K562 (cell line): Measurements from ENCODE around the gene GFRA4. TPM values are rescaled to one million over a fixed set of nuclear protein-coding genes. Genes with fewer than 3 reads are reported as not detected.

ENCODE experiments used
- ATAC-seq: fragments of 200-7000 bp; cut with Tn5 transposase; 3 replicates; pipeline ENCODE4 v1.9.1; 2020; ENCODE audit warnings: moderate library complexity
- BruUV-seq: library from RNA; stranded (reverse); fragments of 400-500 nt; replicated peaks from 2 replicates; lab custom pipeline; 2021; lab: Mats Ljungman, UMichigan
- CTCF ChIA-PET: fragments of 300-600 bp; formaldehyde crosslinking; extraction: SDS; loops from one replicate; lab custom pipeline; 2021; ENCODE audit warnings: low intra/inter-chr PET ratio; lab: Yijun Ruan, JAX
- POLR2A ChIA-PET: fragments of 300-600, 350-650 bp; sonication (Branson Sonifier 250); formaldehyde crosslinking; extraction: SDS; loops from one replicate; lab custom pipeline; 2021; ENCODE audit warnings: antibody characterized with exemption, inconsistent platforms; lab: Yijun Ruan, JAX
- DNase-seq, 4 experiments: peaks; one replicate each; pipeline versions ENCODE4 v3.0.0 to v3.0.0-alpha.2; 2011 to 2018; ENCODE audit warnings: low spot score in 3 of 4, mixed read lengths in 3 of 4; ENCODE audit errors: extremely low read depth in 1 of 4
- FAIRE-seq: peaks from 2 replicates; lab custom pipeline; 2011; peaks lifted over from hg19 to GRCh38; lab: Jason Lieb, UNC
- H2AFZ ChIP-seq: 2 replicates; pipeline ENCODE4 v1.6.0; 2011; ENCODE audit warnings: low read depth, low read length, control low read depth, inconsistent platforms
- H3K27ac ChIP-seq: fragments of 200-600 bp; 3 replicates; pipeline ENCODE4 v1.8.0; 2011; ENCODE audit warnings: low read depth, mild to moderate bottlenecking, control low read depth, inconsistent platforms, low read length, moderate library complexity, mixed read lengths; ENCODE audit errors: extremely low read depth
- H3K27me3 ChIP-seq, 2 experiments: fragments of 300-600 bp in 1 of 2; 2 replicates in 1 of 2; 3 replicates in 1 of 2; pipeline versions ENCODE4 v1.6.0 to v1.8.0; 2011; ENCODE audit warnings: inconsistent platforms in 2 of 2, low read length in 2 of 2, mild to moderate bottlenecking in 1 of 2, mixed read lengths in 1 of 2, moderate library complexity in 1 of 2; ENCODE audit not compliant: control insufficient read depth in 2 of 2, insufficient read depth in 2 of 2
- H3K36me3 ChIP-seq: fragments of 300-600 bp; 3 replicates; pipeline ENCODE4 v1.8.0; 2011; ENCODE audit warnings: mild to moderate bottlenecking, low read length, inconsistent platforms; ENCODE audit not compliant: control insufficient read depth, insufficient read depth
- H3K4me1 ChIP-seq, 2 experiments: fragments of 200-600 bp in 1 of 2; replicated peaks in 1 of 2; 2 replicates in 1 of 2; 3 replicates in 1 of 2; pipeline versions ENCODE4 v1.5.1 to v1.8.0; 2011; ENCODE audit warnings: inconsistent platforms in 2 of 2, low read length in 2 of 2, mild to moderate bottlenecking in 1 of 2, mixed read lengths in 1 of 2, moderate library complexity in 1 of 2; ENCODE audit not compliant: control insufficient read depth in 2 of 2, insufficient read depth in 2 of 2
- H3K4me2 ChIP-seq: 2 replicates; pipeline ENCODE4 v1.6.1; 2011; ENCODE audit warnings: low read length, control low read depth, inconsistent platforms, mixed read lengths; ENCODE audit not compliant: insufficient read depth
- H3K4me3 ChIP-seq: fragments of 200-600 bp; sonication (generic), shearing (Covaris generic); 2 replicates; pipeline ENCODE4 v1.5.1; 2016; ENCODE audit warnings: control low read depth, inconsistent platforms
- H3K79me2 ChIP-seq: fragments of 200-600 bp; 3 replicates; pipeline ENCODE4 v1.8.0; 2011; ENCODE audit warnings: low read length, inconsistent platforms; ENCODE audit not compliant: control insufficient read depth, insufficient read depth
- H3K9ac ChIP-seq, 2 experiments: 2 replicates each; pipeline versions ENCODE4 v1.6.0 to v1.6.1; 2011; ENCODE audit warnings: low read depth in 2 of 2, low read length in 2 of 2, control low read depth in 1 of 2, inconsistent platforms in 1 of 2, mild to moderate bottlenecking in 1 of 2, mixed read lengths in 1 of 2; ENCODE audit not compliant: insufficient read depth in 1 of 2
- H3K9me1 ChIP-seq: one replicate; pipeline ENCODE4 v1.6.0; 2011; ENCODE audit warnings: inconsistent platforms, mild to moderate bottlenecking, low read length, moderate library complexity; ENCODE audit not compliant: control insufficient read depth, insufficient read depth
- H3K9me3 ChIP-seq: replicated peaks from 2 replicates; pipeline ENCODE4 v1.5.1; 2011; ENCODE audit warnings: low read depth, low read length, inconsistent platforms; ENCODE audit not compliant: control insufficient read depth, insufficient read depth
- H4K20me1 ChIP-seq: replicated peaks from 2 replicates; pipeline ENCODE4 v1.6.1; 2011; ENCODE audit warnings: low read length, inconsistent platforms, mixed read lengths; ENCODE audit not compliant: control insufficient read depth, insufficient read depth
- CBFA2T3 ChIP-seq: fragments of 450-650 bp; IDR thresholded peaks from 2 replicates; pipeline ENCODE4 v1.6.1; 2017
- CREB3 ChIP-seq: fragments of 450-650 bp; conservative IDR thresholded peaks from 2 replicates; pipeline ENCODE4 v1.6.1; 2016; ENCODE audit warnings: missing genetic modification characterization, low read depth, mild to moderate bottlenecking, missing compliant biosample characterization, moderate library complexity
- POLR2G ChIP-seq: fragments of 200-400 bp; formaldehyde crosslinking; IDR thresholded peaks from 2 replicates; pipeline ENCODE4 v1.6.1; 2017; ENCODE audit warnings: low read depth, mild to moderate bottlenecking, antibody characterized with exemption, low read length, moderate library complexity
- VEZF1 ChIP-seq: fragments of 200-800 bp; sonication (Bioruptor generic); IDR thresholded peaks from 2 replicates; pipeline ENCODE4 v1.6.1; 2017; ENCODE audit warnings: missing genetic modification characterization, missing compliant biosample characterization
- WGBS: fragments of 100-300 bp; shearing (Covaris generic); methylation state at CpG from one replicate; pipeline ENCODE4 v1.1.6; 2016; ENCODE audit warnings: low coverage, mixed read lengths; ENCODE audit not compliant: insufficient coverage; ENCODE audit errors: missing lambda C conversion rate; 5-methylcytosine and 5-hydroxymethylcytosine counted together
- in situ Hi-C: fragments of 300-500 bp; cut with MboI; formaldehyde crosslinking; loops from 4 replicates; pipeline ENCODE4 v1.15.0; 2018; ENCODE audit warnings: inconsistent platforms, mixed read lengths
- intact Hi-C: fragments of 100-400 bp; cut with micrococcal nuclease; formaldehyde crosslinking; loops from 2 replicates; pipeline ENCODE4 v1.14.2; 2022
- polyA plus RNA-seq, 8 experiments: library from polyadenylated mRNA; depleted of rRNA in 4 of 8; stranded (reverse) in 5 of 8; unstranded in 3 of 8; fragments of >200 nt; fragmentation: Nextera tagmentation in 2 of 8; fragmentation: Illumina TruSeq in 1 of 8; extraction: Ambion mirVana in 2 of 8; extraction: Trizol in 1 of 8; gene quantifications; 2 replicates each; pipeline versions ENCODE4 v1.2.1 to v1.2.3, GENCODE V29; 2011 to 2014; ENCODE audit warnings: inconsistent platforms in 1 of 8, missing spikeins in 1 of 8
- total RNA-seq, 7 experiments: library from RNA; depleted of rRNA in 6 of 7; stranded (reverse); fragments of >200 nt in 6 of 7; fragmentation: Illumina TruSeq in 2 of 7; extraction: Trizol in 2 of 7; gene quantifications; 2 replicates each; pipeline versions ENCODE4 v1.2.1 to v1.2.3, GENCODE V29; 2011 to 2021; ENCODE audit warnings: low replicate concordance in 1 of 7

Gene GFRA4
- total and polyA plus RNA-seq, 9 of the 15 experiments (the other 6 are each of a cell fraction or from before 2014, with no cell fraction given): not detected

- H3K9me3 ChIP-seq: no peaks in the 10 kb centered on the region
- H3K4me2 ChIP-seq: no peak overlapping the region
- intact Hi-C loops (loop anchor here (10.0 kb wide), 1 partner anchor 107 kb away; the partner anchor contains the start of genes CENPB and SPEF1), in situ Hi-C loops (no loop called here)
- BruUV-seq: no TSS peak
- no peaks in the 10 kb centered on the region for H3K79me2 ChIP-seq
- CTCF ChIA-PET: no interaction called here
- no peak overlapping the region for H3K9ac ChIP-seq
- FAIRE-seq (no peak), DNase-seq (no peak), ATAC-seq (no peak)
- H3K4me1 ChIP-seq: peaks cover 0 to 40% of the 10 kb centered on the region in 2 experiments; a peak in 2 of 5 replicates
- H3K27me3 ChIP-seq: peaks cover 0 to 23% of the 10 kb centered on the region in 2 experiments; a peak in 2 of 5 replicates
- no peak overlapping the region for H3K27ac ChIP-seq
- no peaks in the 10 kb centered on the region for H3K9me1 ChIP-seq
- H3K36me3 ChIP-seq: no peaks in the 10 kb centered on the region
- POLR2A ChIA-PET: no interaction called here
- TF ChIP-seq POLR2G (no peak), CBFA2T3 (no peak), CREB3 (no peak), VEZF1 (CRISPR knock-in tag) (no peak)
- no peaks in the 10 kb centered on the region for H4K20me1 ChIP-seq
- no peak overlapping the region for H3K4me3 ChIP-seq
- H2AFZ ChIP-seq: no peak overlapping the region
- 0% methylated on average over 1 of the region's 2 CpGs for WGBS
These were observed 15.0 kb upstream of the GFRA4 start for GRCh38 chr20:3678198-3678597.
